GM21619 (cell line): ENCODE results near the gene HIRIP3.
"Not testable (repeated sequence)": the region's sequence is repeated elsewhere in the genome, so short reads cannot be mapped to it uniquely, and the experiment has no call there.

Source experiments
- ATAC-seq: cut with Tn5 transposase; IDR thresholded peaks from one replicate; pipeline ENCODE4 v1.9.1; 2021; ENCODE audit not compliant: unreplicated experiment

Gene HIRIP3

DNA sequence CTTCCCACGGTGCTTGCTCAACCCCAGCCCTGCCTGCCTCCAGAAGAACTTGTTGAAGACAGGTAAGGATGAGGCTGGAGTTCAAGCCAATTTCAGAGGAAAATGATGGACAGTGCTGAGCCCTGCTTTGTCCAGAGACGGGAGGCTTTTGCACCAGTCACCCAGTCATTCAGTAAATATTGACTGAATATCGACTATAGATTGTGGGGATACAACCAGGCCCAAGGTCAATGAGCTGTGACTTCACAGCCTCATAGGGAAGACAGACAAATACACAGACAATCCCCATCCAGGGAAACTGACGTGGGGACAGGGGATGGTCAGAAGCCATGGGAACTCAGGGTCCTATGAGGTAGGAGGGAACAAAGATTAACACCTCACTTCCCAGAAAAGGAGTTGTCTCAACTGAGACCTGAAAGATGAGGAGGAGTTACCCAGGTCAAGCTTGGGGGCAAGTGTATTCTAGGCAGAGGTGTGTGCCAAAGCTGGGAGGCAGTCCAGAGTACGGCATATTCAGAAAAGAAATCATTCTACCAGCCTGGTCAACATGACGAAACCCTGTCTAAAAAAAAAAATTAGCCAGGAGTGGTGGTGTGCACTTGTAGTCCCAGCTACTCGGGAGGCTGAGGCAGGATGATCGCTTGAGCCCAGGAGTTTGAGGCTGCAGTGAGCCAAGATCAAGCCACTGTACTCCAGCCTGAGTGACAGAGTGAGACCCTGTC is 21.3 kb upstream of the HIRIP3 start:
- no peak for ATAC-seq

GRCh38 chr16:30015450-30015849 is 20.0 kb upstream of the HIRIP3 start:
- not testable (repeated sequence) for ATAC-seq

- not testable (repeated sequence) for ATAC-seq
These were observed 17.2 kb upstream of the HIRIP3 start for GRCh38 chr16:30012598-30012997.

DNA sequence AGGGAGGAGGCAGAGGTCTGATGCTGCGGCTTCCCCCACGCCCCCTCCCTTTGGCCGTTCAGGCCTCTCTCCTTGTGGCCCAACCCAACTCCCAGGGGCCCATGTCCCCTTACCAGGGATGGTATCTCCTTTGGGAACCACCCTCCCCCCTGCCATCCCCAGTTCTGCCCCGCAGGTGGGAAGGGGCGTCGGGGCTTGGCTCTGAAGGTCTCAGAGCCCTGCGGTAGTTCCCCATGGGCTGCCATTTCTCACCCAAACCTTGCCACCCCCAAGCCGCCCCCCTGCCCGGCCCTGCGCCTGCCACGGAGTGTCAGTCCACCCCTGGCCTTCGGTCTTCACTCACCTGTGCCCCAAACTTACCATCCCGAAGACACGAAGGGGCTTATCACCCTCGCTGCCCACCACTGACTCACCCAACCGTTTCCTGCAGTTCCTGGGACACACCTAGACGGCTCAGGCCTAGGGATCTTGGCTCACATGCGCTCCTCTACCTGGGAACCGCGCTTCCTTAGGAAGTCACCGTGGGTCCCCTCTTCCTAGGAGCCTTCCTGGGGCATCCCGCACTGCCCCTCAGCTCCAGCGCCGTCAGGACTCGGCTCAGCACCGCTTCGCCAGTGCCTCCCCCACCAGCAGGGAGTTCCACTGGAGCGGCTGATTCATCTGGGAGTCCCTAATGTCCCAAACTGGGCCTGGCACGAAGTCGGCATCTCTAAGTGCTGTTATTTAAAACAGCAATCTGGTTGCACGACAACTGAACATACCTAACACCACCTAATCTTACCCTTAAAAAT is 16.5 kb upstream of the HIRIP3 start:
- ATAC-seq, result no peak

- ATAC-seq, result no peak
These were observed 15.7 kb upstream of the HIRIP3 start, which contains the start of gene DOC2A for GRCh38 chr16:30010844-30011713. Gene DOC2A (minus strand): TSS chr16:30011027. CDS start chr16:30010222, 805 bp downstream.

- no peak for ATAC-seq
These were observed 14.8 kb upstream of the HIRIP3 start for GRCh38 chr16:30009990-30010843.

DNA sequence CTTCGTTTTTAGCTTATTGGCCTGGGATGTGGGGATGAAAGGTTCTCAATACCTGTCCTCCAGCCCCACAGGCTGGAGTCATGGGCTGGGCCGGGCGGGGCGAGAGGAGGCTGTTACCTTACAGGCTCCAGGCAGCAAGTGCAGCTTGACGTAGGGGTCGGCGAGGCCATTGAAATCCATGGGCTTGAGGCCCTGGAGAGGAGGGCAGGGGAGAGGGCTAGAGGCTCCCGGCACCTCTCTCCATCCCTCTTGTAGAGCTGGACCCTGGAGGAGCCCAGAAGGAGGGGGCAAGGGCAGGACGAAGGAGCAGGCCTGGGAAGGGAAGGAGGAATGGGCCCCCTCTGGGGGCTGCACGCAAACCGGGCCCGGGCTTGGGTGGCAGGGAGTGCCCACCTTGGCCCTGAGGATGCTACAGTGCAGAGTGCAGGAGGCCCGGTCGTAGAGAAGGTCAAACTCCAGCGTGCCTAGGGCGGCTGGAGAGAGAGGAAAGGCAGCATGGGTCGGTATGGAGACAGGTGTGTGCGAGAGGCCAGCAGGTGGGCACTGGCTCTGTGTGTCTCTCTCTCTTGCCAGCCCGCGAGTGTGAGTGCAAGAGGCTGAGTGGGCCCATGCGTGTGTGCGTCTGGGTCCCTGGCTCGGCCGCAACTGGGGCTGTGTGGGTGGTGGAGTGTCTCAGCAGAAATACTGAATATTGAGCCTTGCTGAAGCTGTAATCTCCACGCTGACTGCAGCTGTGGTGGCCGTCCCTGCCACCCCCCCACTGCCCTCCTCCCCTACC is 13.9 kb upstream of the HIRIP3 start:
- no peak for ATAC-seq

GRCh38 chr16:30007378-30007895 is 12.0 kb upstream of the HIRIP3 start:
- ATAC-seq, result no peak

- no peak for ATAC-seq
These were observed 11.4 kb upstream of the HIRIP3 start for GRCh38 chr16:30006659-30007377.

DNA sequence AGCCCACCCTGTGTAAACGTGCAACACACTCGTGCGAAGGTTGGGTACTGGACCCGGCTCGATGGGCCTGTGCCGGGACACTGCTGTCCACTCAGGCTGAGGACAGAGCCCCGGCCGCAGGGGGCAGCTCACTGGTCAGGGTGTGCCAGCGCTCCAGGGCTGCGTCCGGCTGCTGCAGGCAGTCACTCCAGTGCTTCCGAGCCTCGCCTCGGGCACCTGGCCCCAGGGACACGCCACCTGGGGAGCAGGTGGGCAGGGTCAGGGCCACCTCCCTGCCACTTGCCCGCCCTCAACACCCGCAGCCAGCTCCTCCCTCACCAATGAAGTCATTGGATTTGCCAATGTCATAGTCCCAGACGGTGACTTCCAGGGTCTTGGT is 10.7 kb upstream of the HIRIP3 start:
- no peak for ATAC-seq

GRCh38 chr16:30005341-30006094 is 10.1 kb upstream of the HIRIP3 start:
- no peak for ATAC-seq

GRCh38 chr16:30004811-30005242 is 9.4 kb upstream of the HIRIP3 start:
- ATAC-seq, result no peak

DNA sequence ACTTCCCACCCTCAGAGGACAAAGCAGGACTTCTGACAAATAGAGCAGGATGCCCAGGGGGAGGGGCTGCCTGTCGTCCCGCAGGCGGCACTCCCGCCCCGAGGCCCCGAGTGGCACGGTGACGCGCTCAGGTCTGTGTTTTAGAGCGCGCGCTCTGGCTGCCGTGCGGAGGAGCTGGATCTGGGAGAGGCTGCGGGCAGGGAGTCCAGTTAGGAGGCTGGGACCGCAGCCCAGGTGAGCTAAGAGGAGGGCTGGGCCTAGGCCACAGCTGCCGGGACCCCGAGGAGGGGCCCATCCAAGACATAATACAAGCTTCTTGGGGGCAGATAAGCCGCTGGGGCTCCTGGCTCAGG is 9.0 kb upstream of the HIRIP3 start:
- no peak for ATAC-seq

DNA sequence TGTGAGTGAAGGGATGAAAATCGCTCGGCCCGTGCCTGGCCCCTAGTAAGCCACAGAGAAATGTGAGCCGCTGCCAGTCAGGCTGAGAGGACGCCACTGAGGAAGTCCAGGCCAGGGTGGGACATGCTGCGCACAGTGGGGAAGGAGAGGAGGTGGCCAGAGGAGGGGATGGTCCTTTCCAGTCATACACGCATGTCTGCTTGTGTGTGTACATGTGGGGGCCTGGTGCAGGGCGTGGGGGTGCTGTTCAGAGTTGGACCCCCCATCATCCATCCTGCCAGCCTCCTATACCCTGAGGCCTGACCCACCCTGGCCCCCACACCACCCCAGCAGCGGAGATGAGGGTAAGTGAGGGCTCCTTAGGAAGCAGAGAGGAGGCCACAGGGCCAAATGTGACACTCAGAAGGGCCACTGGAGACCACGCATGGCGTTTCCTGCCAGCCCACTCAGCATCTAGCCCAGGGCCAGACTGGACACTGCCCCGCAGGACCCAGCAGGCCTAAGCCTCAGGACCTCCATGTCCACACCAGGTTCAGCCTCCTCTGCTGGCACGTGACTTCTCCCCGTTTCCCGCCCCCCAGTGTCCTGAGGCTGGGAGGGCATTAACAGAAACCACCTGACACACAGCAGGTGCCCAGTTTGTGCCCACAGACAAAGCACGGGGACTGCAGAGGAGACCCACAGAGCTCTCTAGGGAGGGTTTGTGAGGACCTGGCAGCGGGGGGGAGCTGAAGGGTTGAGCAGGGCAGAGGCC is 8.4 kb upstream of the HIRIP3 start:
- ATAC-seq, result no peak

- no peak for ATAC-seq
These were observed 7.4 kb upstream of the HIRIP3 start for GRCh38 chr16:30002614-30003346.

GRCh38 chr16:30000735-30001631 is 5.6 kb upstream of the HIRIP3 start:
- no peak for ATAC-seq
